Measurements from ENCODE around the gene PRKAA1. TPM values are rescaled to one million over a fixed set of nuclear protein-coding genes. Genes with fewer than 3 reads are reported as not detected.
A peak's percentile ranks its signal among the peaks of the same experiment; 100 is the strongest.

PRKAA1 gene
- total RNA-seq, 1 donor from 2014 or later = 95.4 TPM

GRCh38 chr5:40833712-40834229, 35.6 kb upstream of the PRKAA1 start:
- Mint-ChIP-seq H3K9me3 (ENCODE audit: unreplicated experiment) (no peaks in the 10 kb centered on the region), H3K27me3 (ENCODE audit: unreplicated experiment) (peaks cover 16% of the 10 kb centered on the region), H3K27ac (ENCODE audit: unreplicated experiment) (peak overlapping the region; percentile 95), H3K4me3 (ENCODE audit: unreplicated experiment) (peak overlapping the region; percentile 99), H3K36me3 (ENCODE audit: low read depth, unreplicated experiment) (peaks cover 52% of the 10 kb centered on the region), H3K4me1 (ENCODE audit: unreplicated experiment) (peaks cover 44% of the 10 kb centered on the region)
- DNase-seq (ENCODE audit: low spot score) = no peak
- TF ChIP-seq, protein P1, sequence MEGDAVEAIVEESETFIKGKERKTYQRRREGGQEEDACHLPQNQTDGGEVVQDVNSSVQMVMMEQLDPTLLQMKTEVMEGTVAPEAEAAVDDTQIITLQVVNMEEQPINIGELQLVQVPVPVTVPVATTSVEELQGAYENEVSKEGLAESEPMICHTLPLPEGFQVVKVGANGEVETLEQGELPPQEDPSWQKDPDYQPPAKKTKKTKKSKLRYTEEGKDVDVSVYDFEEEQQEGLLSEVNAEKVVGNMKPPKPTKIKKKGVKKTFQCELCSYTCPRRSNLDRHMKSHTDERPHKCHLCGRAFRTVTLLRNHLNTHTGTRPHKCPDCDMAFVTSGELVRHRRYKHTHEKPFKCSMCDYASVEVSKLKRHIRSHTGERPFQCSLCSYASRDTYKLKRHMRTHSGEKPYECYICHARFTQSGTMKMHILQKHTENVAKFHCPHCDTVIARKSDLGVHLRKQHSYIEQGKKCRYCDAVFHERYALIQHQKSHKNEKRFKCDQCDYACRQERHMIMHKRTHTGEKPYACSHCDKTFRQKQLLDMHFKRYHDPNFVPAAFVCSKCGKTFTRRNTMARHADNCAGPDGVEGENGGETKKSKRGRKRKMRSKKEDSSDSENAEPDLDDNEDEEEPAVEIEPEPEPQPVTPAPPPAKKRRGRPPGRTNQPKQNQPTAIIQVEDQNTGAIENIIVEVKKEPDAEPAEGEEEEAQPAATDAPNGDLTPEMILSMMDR (IDR thresholded peaks at IDR 0.05; ENCODE audit: unreplicated experiment) = no peak

GRCh38 chr5:40832345-40832744, 34.2 kb upstream of the PRKAA1 start:
- Mint-ChIP-seq H3K4me1 (ENCODE audit: unreplicated experiment) (peaks cover 47% of the 10 kb centered on the region), H3K4me3 (ENCODE audit: unreplicated experiment) (peak overlapping the region; percentile 99)
- TF ChIP-seq, protein P1 (IDR thresholded peaks at IDR 0.05; ENCODE audit: unreplicated experiment) = no peak

GRCh38 chr5:40831346-40832210, 33.4 kb upstream of the PRKAA1 start:
- peak overlapping the region; percentile 57 for H3K27ac Mint-ChIP-seq (ENCODE audit: unreplicated experiment)
- no peaks in the 10 kb centered on the region for H3K9me3 Mint-ChIP-seq (ENCODE audit: unreplicated experiment)
- no peak for DNase-seq (ENCODE audit: low spot score)
- peak overlapping the region; percentile 80 for H3K4me3 Mint-ChIP-seq (ENCODE audit: unreplicated experiment)
- peaks cover 69% of the 10 kb centered on the region for H3K36me3 Mint-ChIP-seq (ENCODE audit: low read depth, unreplicated experiment)
- TF ChIP-seq, protein P1 (IDR thresholded peaks at IDR 0.05; ENCODE audit: unreplicated experiment) = no peak
- peaks cover 16% of the 10 kb centered on the region for H3K27me3 Mint-ChIP-seq (ENCODE audit: unreplicated experiment)
- peaks cover 43% of the 10 kb centered on the region for H3K4me1 Mint-ChIP-seq (ENCODE audit: unreplicated experiment)

More at GRCh38 chr5:40832345-40832744, 34.2 kb upstream of the PRKAA1 start:
- Mint-ChIP-seq H3K27ac (ENCODE audit: unreplicated experiment) (peak overlapping the region; percentile 95), H3K36me3 (ENCODE audit: low read depth, unreplicated experiment) (peaks cover 66% of the 10 kb centered on the region), H3K9me3 (ENCODE audit: unreplicated experiment) (no peaks in the 10 kb centered on the region), H3K27me3 (ENCODE audit: unreplicated experiment) (peaks cover 16% of the 10 kb centered on the region)
- no peak for DNase-seq (ENCODE audit: low spot score)

GRCh38 chr5:40829748-40830533, 31.8 kb upstream of the PRKAA1 start:
- H3K4me1 Mint-ChIP-seq (ENCODE audit: unreplicated experiment) = peaks cover 35% of the 10 kb centered on the region
- TF ChIP-seq, protein P1 (IDR thresholded peaks at IDR 0.05; ENCODE audit: unreplicated experiment) = no peak
- no peaks in the 10 kb centered on the region for H3K9me3 Mint-ChIP-seq (ENCODE audit: unreplicated experiment)

More at GRCh38 chr5:40829748-40830533, 31.8 kb upstream of the PRKAA1 start:
- Mint-ChIP-seq H3K27ac (ENCODE audit: unreplicated experiment) (peak overlapping the region; percentile 46), H3K36me3 (ENCODE audit: low read depth, unreplicated experiment) (peaks cover 69% of the 10 kb centered on the region), H3K27me3 (ENCODE audit: unreplicated experiment) (peaks cover 7% of the 10 kb centered on the region), H3K4me3 (ENCODE audit: unreplicated experiment) (peak overlapping the region; percentile 29)
- DNase-seq (ENCODE audit: low spot score) = no peak

All from endothelial cell (in vitro differentiated cells).